NB4 (cell line): ENCODE measurements around the gene NTN1.

Experiments used
- DNase-seq: peaks from one replicate; pipeline ENCODE4 v3.0.0; 2010; ENCODE audit warnings: low read depth
- H3K4me3 ChIP-seq: one replicate; pipeline ENCODE4 v1.5.1; 2011; ENCODE audit warnings: mild to moderate bottlenecking, low read depth, low read length, moderate library complexity
- CTCF ChIP-seq: IDR thresholded peaks from one replicate; pipeline ENCODE4 v1.5.1; 2012; ENCODE audit warnings: low read depth, low read length
- MYC ChIP-seq: IDR thresholded peaks from 2 replicates; pipeline ENCODE4 v1.6.1; 2011; ENCODE audit warnings: low read depth, low read length
- POLR2A ChIP-seq: IDR thresholded peaks from 2 replicates; pipeline ENCODE4 v1.6.1; 2011; ENCODE audit warnings: mild to moderate bottlenecking; ENCODE audit not compliant: insufficient read length; ENCODE audit errors: extremely low read depth
- TF ChIP-seq, protein P1 (sequence below): IDR thresholded peaks from 2 replicates; pipeline ENCODE4 v1.6.1; 2011; ENCODE audit warnings: low read depth, low read length

NTN1 gene

GRCh38 chr17:9132291-9132690 is 111.0 kb downstream of the NTN1 start:
- TF ChIP-seq CTCF (no peak), MYC (no peak), POLR2A (no peak)
- TF ChIP-seq, protein P1, sequence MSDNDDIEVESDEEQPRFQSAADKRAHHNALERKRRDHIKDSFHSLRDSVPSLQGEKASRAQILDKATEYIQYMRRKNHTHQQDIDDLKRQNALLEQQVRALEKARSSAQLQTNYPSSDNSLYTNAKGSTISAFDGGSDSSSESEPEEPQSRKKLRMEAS: no peak
- no peak overlapping the region for H3K4me3 ChIP-seq

DNA sequence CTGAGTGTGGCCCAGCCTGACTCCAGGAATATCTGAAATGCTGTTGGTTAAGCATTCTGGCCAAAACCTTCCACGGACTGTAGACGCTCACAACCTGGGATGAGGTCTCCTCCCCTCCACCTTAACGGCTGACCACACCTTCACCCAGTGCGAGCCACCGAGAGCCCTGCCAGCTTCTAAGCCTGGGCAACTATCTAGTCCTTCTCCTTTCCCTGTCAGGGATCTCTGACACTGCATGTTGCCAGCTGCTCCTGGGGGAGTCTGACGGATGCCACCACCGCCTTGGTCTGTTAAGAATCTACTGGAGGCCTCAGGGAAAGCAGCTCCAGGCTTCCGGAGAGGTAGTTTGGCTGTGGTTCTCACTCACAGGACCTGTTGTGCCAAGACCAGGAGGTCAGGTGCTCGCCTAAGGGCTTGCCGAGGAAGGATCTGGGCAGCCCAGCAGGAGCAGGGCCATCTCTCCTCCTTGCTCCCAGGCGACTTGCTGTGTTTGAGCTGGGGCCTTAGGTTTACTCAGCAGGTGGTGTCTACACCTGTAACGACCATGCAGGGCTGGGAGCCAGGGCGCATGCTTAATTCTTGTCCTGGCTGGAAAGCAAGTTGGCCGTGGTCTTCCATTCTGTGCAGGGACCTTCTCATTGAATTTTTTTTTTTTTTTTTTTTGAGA is 111.8 kb downstream of the NTN1 start:
- H3K4me3 ChIP-seq: no peak overlapping the region
- DNase-seq: no peak
- TF ChIP-seq, protein P1: no peak
- TF ChIP-seq CTCF: no peak
- TF ChIP-seq POLR2A: no peak
- TF ChIP-seq MYC: no peak

More at GRCh38 chr17:9132291-9132690, 111.0 kb downstream of the NTN1 start:
- DNase-seq: no peak

DNA sequence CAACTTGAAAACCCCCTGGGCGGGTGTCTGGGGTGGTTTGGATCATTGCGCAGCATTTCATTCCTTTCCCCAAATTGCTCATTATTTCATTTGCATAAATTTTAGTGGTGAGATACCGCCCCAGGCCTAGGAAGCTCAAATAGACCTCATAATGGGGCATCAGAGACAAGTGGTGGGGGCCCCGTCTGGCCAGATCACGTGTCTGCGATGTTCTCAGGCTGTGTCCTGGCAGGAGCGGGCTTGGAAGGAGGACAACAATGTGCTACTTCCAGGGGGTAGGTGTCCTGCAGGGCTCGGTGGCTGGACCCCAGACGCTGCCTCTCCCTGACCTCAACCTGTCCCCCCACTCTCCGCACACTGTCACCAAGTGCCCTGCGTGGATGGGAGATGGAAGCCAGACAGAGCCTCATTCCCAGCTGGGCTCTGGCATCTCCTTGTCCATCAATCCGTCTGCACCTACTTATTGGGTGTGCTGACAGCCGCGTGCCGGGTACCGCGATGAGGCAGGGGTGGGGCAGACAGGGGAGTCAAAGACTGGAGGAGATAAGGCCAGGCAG is 116.9 kb downstream of the NTN1 start:
- peak; percentile 37 for DNase-seq
- no peak overlapping the region for H3K4me3 ChIP-seq
- no peak for TF ChIP-seq MYC
- no peak for TF ChIP-seq CTCF
- TF ChIP-seq, protein P1: no peak
- TF ChIP-seq POLR2A: no peak

GRCh38 chr17:9139695-9140094 is 118.4 kb downstream of the NTN1 start:
- no peak for DNase-seq
- no peak overlapping the region for H3K4me3 ChIP-seq
- TF ChIP-seq, protein P1: no peak
- TF ChIP-seq CTCF: no peak
- TF ChIP-seq MYC: no peak
- no peak for TF ChIP-seq POLR2A

GRCh38 chr17:9140550-9141424 is 119.5 kb downstream of the NTN1 start:
- no peak for DNase-seq
- no peak for TF ChIP-seq POLR2A
- TF ChIP-seq, protein P1: no peak
- TF ChIP-seq CTCF: no peak
- no peak for TF ChIP-seq MYC
- no peak overlapping the region for H3K4me3 ChIP-seq
